ENCODE results near the gene GET3. TPM values are rescaled to one million over a fixed set of nuclear protein-coding genes. Genes with fewer than 3 reads are reported as not detected.

The GET3 gene
- total and polyA plus RNA-seq, 2 of the 4 experiments (the other 2 are of a cell fraction), result 129 to 152 TPM

DNA sequence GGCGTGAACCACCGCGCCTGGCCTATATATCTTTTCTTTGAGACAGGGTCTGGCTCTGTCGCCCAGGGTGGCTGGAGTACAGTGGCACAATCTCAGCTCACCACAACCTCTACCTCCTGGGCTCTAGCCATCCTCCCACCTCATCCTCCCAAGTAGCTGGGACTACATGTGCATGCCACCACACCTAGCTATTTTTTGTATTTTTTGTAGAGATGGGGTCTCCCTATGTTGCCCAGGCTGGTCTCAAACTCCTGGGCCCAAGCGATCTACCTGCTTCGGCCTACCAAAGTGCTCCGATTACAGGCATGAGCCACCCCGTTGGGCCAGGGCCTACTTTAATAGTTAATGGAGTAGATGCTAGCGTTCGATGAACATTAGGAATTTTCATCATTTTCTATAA lies 17.0 kb upstream of the GET3 start:
- peaks cover 4% of the 10 kb centered on the region for H3K4me1 ChIP-seq (ENCODE audit: control insufficient read depth, insufficient read depth, low read length)
- H3K79me1 ChIP-seq (ENCODE audit: low read depth in 1 of 2, low read length in 2 of 2), result peaks cover 22 to 72% of the 10 kb centered on the region in 2 experiments
- intact Hi-C loops (cut with micrococcal nuclease) (no loop called here), dilution Hi-C loops (cut with HindIII; ENCODE audit: low sequenced_read_pairs, unreplicated experiment) (no loop called here), in situ Hi-C loops (cut with MboI; ENCODE audit: low sequenced_read_pairs) (no loop called here)
- H2BK15ac ChIP-seq (ENCODE audit: low read depth, low read length), result no peak overlapping the region
- no peaks in the 10 kb centered on the region for H3K9me3 ChIP-seq (ENCODE audit: control insufficient read depth, insufficient read depth, low read length)
- peaks cover 15% of the 10 kb centered on the region for H4K20me1 ChIP-seq (ENCODE audit: insufficient read depth, low read length)
- H3K4ac ChIP-seq (ENCODE audit: low read depth, low read length), result peak overlapping the region; percentile 41
- WGBS, 2 experiments (ENCODE audit: extremely low coverage in 2 of 2, insufficient read length in 1 of 2), result no CpG with 5 or more reads among the region's 10 CpGs
- peak overlapping the region; percentile 66; the same call in 1 of the 2 replicates for H3K56ac ChIP-seq (ENCODE audit: extremely low read depth, insufficient read depth, low read length)
- CTCF ChIA-PET, result no interaction called here
- H4K8ac ChIP-seq (ENCODE audit: low read depth in 2 of 2, low read length in 2 of 2), result peak overlapping the region; percentile 18 to 95; a peak in 2 of 4 replicates
- no peak overlapping the region for H2BK5ac ChIP-seq (ENCODE audit: low read depth, low read length, poor library complexity, severe bottlenecking)
- H3K4me2 ChIP-seq (ENCODE audit: low read depth, low read length), result peak overlapping the region; percentile 99
- no peak overlapping the region for H3K18ac ChIP-seq (ENCODE audit: low read depth, low read length)
- H4K5ac ChIP-seq (ENCODE audit: low read depth, low read length), result no peak overlapping the region
- peak overlapping the region; percentile 85; the same call in 1 of the 2 replicates for H3K27ac ChIP-seq (ENCODE audit: insufficient read depth, low read length)
- peak overlapping the region; percentile 78 for H3K23ac ChIP-seq (ENCODE audit: low read depth, low read length)
- H3K36me3 ChIP-seq (ENCODE audit: control insufficient read depth, insufficient read depth, low read length), result peaks cover 25% of the 10 kb centered on the region
- H2BK20ac ChIP-seq (ENCODE audit: low read depth, low read length), result no peak overlapping the region
- H4K91ac ChIP-seq (ENCODE audit: insufficient read depth, low read depth, low read length), result no peak overlapping the region
- peak overlapping the region; percentile 91; the same call in 1 of the 2 replicates for H3K4me3 ChIP-seq (ENCODE audit: insufficient read depth, low read depth, low read length)
- POLR2A ChIA-PET (ENCODE audit: unreplicated experiment), result no interaction called here
- no peak overlapping the region for H2BK120ac ChIP-seq (ENCODE audit: low read depth, low read length)
- DNase-seq (no peak), ATAC-seq (ENCODE audit: low read depth) (no peak)
- peak overlapping the region; percentile 20; the same call in 1 of the 2 replicates for H2AK5ac ChIP-seq (ENCODE audit: low read depth, low read length)
- no peak overlapping the region for H2AFZ ChIP-seq (replicated peaks; ENCODE audit: low read length, poor library complexity)
- peak overlapping the region; percentile 92 for H3K9ac ChIP-seq (ENCODE audit: low read depth, low read length)
- peak overlapping the region; percentile 100 for H2AK9ac ChIP-seq (replicated peaks; ENCODE audit: low read depth, low read length, poor library complexity)
- no TSS peak for BruUV-seq (replicated peaks)
- TF ChIP-seq CEBPB (IDR thresholded peaks at IDR 0.05; ENCODE audit: low read depth, low read length) (no peak), NFE2L2 (IDR thresholded peaks at IDR 0.05; ENCODE audit: low read depth, low read length) (no peak), FOS (IDR thresholded peaks at IDR 0.05; ENCODE audit: low read depth, low read length) (no peak), CTCF (conservative IDR thresholded peaks at IDR 0.05; ENCODE audit: low read depth, low read length) (no peak), POLR2A (IDR thresholded peaks at IDR 0.05; ENCODE audit: low read depth, low read length) (no peak), RCOR1 (IDR thresholded peaks at IDR 0.05; ENCODE audit: insufficient replicate concordance, low read length) (no peak), MAZ (IDR thresholded peaks at IDR 0.05; ENCODE audit: borderline replicate concordance, low read depth, low read length) (no peak), BHLHE40 (IDR thresholded peaks at IDR 0.05; ENCODE audit: low read depth, low read length) (no peak), MAFK (IDR thresholded peaks at IDR 0.05; ENCODE audit: low read depth, low read length) (no peak), SMC3 (IDR thresholded peaks at IDR 0.05; ENCODE audit: low read depth, low read length) (no peak), RFX5 (IDR thresholded peaks at IDR 0.05; ENCODE audit: low read depth, low read length) (no peak), CHD1 (IDR thresholded peaks at IDR 0.05; ENCODE audit: low read depth, low read length) (no peak), RAD21 (IDR thresholded peaks at IDR 0.05; ENCODE audit: low read length) (no peak), MXI1 (IDR thresholded peaks at IDR 0.05; ENCODE audit: borderline replicate concordance, low read depth, low read length) (no peak)
- TF ChIP-seq, protein P1, sequence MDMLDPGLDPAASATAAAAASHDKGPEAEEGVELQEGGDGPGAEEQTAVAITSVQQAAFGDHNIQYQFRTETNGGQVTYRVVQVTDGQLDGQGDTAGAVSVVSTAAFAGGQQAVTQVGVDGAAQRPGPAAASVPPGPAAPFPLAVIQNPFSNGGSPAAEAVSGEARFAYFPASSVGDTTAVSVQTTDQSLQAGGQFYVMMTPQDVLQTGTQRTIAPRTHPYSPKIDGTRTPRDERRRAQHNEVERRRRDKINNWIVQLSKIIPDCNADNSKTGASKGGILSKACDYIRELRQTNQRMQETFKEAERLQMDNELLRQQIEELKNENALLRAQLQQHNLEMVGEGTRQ (IDR thresholded peaks at IDR 0.05; ENCODE audit: low read depth, low read length), result no peak
- TF ChIP-seq, protein P2, sequence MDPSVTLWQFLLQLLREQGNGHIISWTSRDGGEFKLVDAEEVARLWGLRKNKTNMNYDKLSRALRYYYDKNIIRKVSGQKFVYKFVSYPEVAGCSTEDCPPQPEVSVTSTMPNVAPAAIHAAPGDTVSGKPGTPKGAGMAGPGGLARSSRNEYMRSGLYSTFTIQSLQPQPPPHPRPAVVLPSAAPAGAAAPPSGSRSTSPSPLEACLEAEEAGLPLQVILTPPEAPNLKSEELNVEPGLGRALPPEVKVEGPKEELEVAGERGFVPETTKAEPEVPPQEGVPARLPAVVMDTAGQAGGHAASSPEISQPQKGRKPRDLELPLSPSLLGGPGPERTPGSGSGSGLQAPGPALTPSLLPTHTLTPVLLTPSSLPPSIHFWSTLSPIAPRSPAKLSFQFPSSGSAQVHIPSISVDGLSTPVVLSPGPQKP (IDR thresholded peaks at IDR 0.05; ENCODE audit: borderline replicate concordance, low read depth, low read length), result no peak
- H3K27me3 ChIP-seq (ENCODE audit: control insufficient read depth, insufficient read depth, low read length), result no peaks in the 10 kb centered on the region
- H3K14ac ChIP-seq (replicated peaks; ENCODE audit: low read depth, low read length), result peak overlapping the region; percentile 90; the same call in 1 of the 2 replicates
- H3K9me1 ChIP-seq (ENCODE audit: insufficient read depth, low read length), result peaks cover 10% of the 10 kb centered on the region; the same call in 1 of the 2 replicates
